Fibroblast of lung (primary cell): ENCODE data around the gene RHOXF1. TPM values are rescaled to one million over a fixed set of nuclear protein-coding genes. Genes with fewer than 3 reads are reported as not detected.
"Not testable (repeated sequence)": the region's sequence is repeated elsewhere in the genome, so short reads cannot be mapped to it uniquely, and the experiment has no call there.

ENCODE experiments used
- DNase-seq, 2 donors: peaks; one replicate each; pipeline versions ENCODE4 v3.0.0 to v3.0.0-alpha.2; 2010; ENCODE audit warnings: low read depth in 2 of 2
- H2AFZ ChIP-seq: 2 replicates; pipeline ENCODE4 v1.5.1; 2012; ENCODE audit warnings: low read length, control low read depth, inconsistent platforms
- H3K27ac ChIP-seq: 2 replicates; pipeline ENCODE4 v1.5.1; 2011; ENCODE audit warnings: low read length, control low read depth; ENCODE audit not compliant: insufficient read depth
- H3K27me3 ChIP-seq: 2 replicates; pipeline ENCODE4 v1.5.1; 2011; ENCODE audit warnings: mild to moderate bottlenecking, low read length; ENCODE audit not compliant: control insufficient read depth, insufficient read depth
- H3K36me3 ChIP-seq: 2 replicates; pipeline ENCODE4 v1.5.1; 2011; ENCODE audit warnings: low read length; ENCODE audit not compliant: control insufficient read depth, insufficient read depth
- H3K4me1 ChIP-seq: 2 replicates; pipeline ENCODE4 v1.5.1; 2011; ENCODE audit warnings: low read length; ENCODE audit not compliant: control insufficient read depth, insufficient read depth; ENCODE audit errors: extremely low read depth
- H3K4me2 ChIP-seq: 2 replicates; pipeline ENCODE4 v1.5.1; 2011; ENCODE audit warnings: low read length, control low read depth; ENCODE audit not compliant: insufficient read depth; ENCODE audit errors: extremely low read depth
- H3K4me3 ChIP-seq, 4 experiments: fragments of 200-600 bp in 1 of 4; sonication (generic) in 1 of 4; replicated peaks in 1 of 4; 2 replicates each; pipeline ENCODE4 v1.5.1; 2011 to 2016; ENCODE audit warnings: low read length in 4 of 4, low read depth in 3 of 4, mild to moderate bottlenecking in 3 of 4, control low read depth in 2 of 4, inconsistent platforms in 1 of 4, mixed read lengths in 1 of 4; ENCODE audit not compliant: insufficient read depth in 1 of 4; ENCODE audit errors: control extremely low read depth in 1 of 4
- H3K79me2 ChIP-seq: 2 replicates; pipeline ENCODE4 v1.5.1; 2012; ENCODE audit warnings: mild to moderate bottlenecking, low read length, inconsistent platforms; ENCODE audit not compliant: control insufficient read depth, insufficient read depth
- H3K9ac ChIP-seq: 2 replicates; pipeline ENCODE4 v1.5.1; 2011; ENCODE audit warnings: mild to moderate bottlenecking, low read length, control low read depth; ENCODE audit not compliant: insufficient read depth
- H3K9me3 ChIP-seq: 2 replicates; pipeline ENCODE4 v1.5.1; 2012; ENCODE audit warnings: low read depth, low read length; ENCODE audit not compliant: control insufficient read depth, insufficient read depth
- H4K20me1 ChIP-seq: 2 replicates; pipeline ENCODE4 v1.5.1; 2011; ENCODE audit warnings: low read length; ENCODE audit not compliant: control insufficient read depth, insufficient read depth; ENCODE audit errors: extremely low read depth
- CTCF ChIP-seq, 2 donors: IDR thresholded peaks in 1 of 2; conservative IDR thresholded peaks in 1 of 2; 1 replicate in 1 of 2; 2 replicates in 1 of 2; pipeline ENCODE4 v1.5.1; 2011 to 2012; ENCODE audit warnings: low read length in 2 of 2, control low read depth in 1 of 2, inconsistent platforms in 1 of 2, low read depth in 1 of 2, mild to moderate bottlenecking in 1 of 2
- EZH2 ChIP-seq: IDR thresholded peaks from 2 replicates; pipeline ENCODE4 v1.5.1; 2012; ENCODE audit warnings: low read length, control low read depth, mild to moderate bottlenecking; ENCODE audit errors: missing control alignments
- polyA plus RNA-seq, 2 donors: library from polyadenylated mRNA; depleted of rRNA in 1 of 2; stranded (reverse) in 1 of 2; unstranded in 1 of 2; fragments of >200 nt; gene quantifications; 2 replicates each; pipeline ENCODE4 v1.2.1, GENCODE V29; 2011 to 2012; ENCODE audit warnings: missing spikeins in 1 of 2
- total RNA-seq: library from RNA; depleted of rRNA; stranded (reverse); fragments of >200 nt; gene quantifications from 2 replicates; pipeline ENCODE4 v1.2.1, GENCODE V29; 2014

RHOXF1 gene
- total and polyA plus RNA-seq, 2 donors (not counting 1 experiment from before 2014, with no cell fraction given): not detected

GRCh38 chrX:120147537-120147936 is 31.8 kb upstream of the RHOXF1 start:
- Histone ChIP-seq H3K27me3 (no peaks in the 10 kb centered on the region), H3K27ac (no peak overlapping the region), H3K4me1 (no peaks in the 10 kb centered on the region), H3K36me3 (no peaks in the 10 kb centered on the region), H3K9ac (no peak overlapping the region), H3K4me2 (no peak overlapping the region), H3K9me3 (no peaks in the 10 kb centered on the region), H4K20me1 (no peaks in the 10 kb centered on the region), H2AFZ (no peak overlapping the region), H3K79me2 (no peaks in the 10 kb centered on the region), H3K4me3 (no peak overlapping the region)
- no peak for TF ChIP-seq CTCF (conservative IDR thresholded peaks at IDR 0.05 in 1 of 2, IDR thresholded peaks at IDR 0.05 in 1 of 2; ENCODE audit: low read depth in 1 of 2, low read length in 2 of 2)
- no peak for TF ChIP-seq EZH2
- DNase-seq: no peak

- not testable (repeated sequence) for H3K79me2 ChIP-seq, DNase-seq, H3K9ac ChIP-seq, H3K4me1 ChIP-seq, H2AFZ ChIP-seq, H4K20me1 ChIP-seq, H3K4me3 ChIP-seq, H3K4me2 ChIP-seq, H3K36me3 ChIP-seq, H3K27me3 ChIP-seq, H3K9me3 ChIP-seq, H3K27ac ChIP-seq
These were observed 30.6 kb upstream of the RHOXF1 start for GRCh38 chrX:120146323-120146722.

GRCh38 chrX:120145295-120145925 is 29.7 kb upstream of the RHOXF1 start:
- no peak overlapping the region for H3K4me2 ChIP-seq
- H2AFZ ChIP-seq: no peak overlapping the region

More at GRCh38 chrX:120145295-120145925, 29.7 kb upstream of the RHOXF1 start:
- Histone ChIP-seq H3K9ac (no peak overlapping the region), H3K9me3 (no peaks in the 10 kb centered on the region), H3K79me2 (no peaks in the 10 kb centered on the region), H3K36me3 (no peaks in the 10 kb centered on the region), H3K27ac (no peak overlapping the region), H3K4me1 (no peaks in the 10 kb centered on the region), H4K20me1 (no peaks in the 10 kb centered on the region), H3K27me3 (no peaks in the 10 kb centered on the region), H3K4me3 (no peak overlapping the region)
- no peak for DNase-seq
- TF ChIP-seq CTCF (conservative IDR thresholded peaks at IDR 0.05 in 1 of 2, IDR thresholded peaks at IDR 0.05 in 1 of 2; ENCODE audit: low read depth in 1 of 2, low read length in 2 of 2) (no peak), EZH2 (no peak)
